NCI-H2081 treated with DMSO at 0.1 percent for 48 hours (cell line): ENCODE measurements around the gene PLXNA2.

ENCODE experiments used
- DNase-seq: peaks from one replicate; lab custom pipeline; 2025; lab: John Stamatoyannopoulos, UW

The PLXNA2 gene

DNA sequence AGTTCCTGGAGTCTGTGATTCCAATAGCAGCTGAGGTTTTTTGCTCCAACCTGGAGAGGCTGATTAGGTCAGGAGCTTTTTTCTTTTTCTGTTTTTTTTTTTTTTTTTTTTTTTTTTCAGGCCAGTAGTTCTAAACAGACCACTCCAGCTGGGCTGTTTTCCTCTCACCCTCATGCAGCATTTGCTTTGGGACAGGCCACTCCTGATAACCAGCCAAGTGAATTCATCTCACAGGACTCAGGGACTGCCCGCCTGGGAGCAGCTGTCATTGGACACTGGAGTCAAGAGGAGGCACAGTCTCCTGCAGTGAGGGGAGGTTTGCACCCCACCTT is 22.9 kb downstream of the PLXNA2 start:
- no peak for DNase-seq

DNA sequence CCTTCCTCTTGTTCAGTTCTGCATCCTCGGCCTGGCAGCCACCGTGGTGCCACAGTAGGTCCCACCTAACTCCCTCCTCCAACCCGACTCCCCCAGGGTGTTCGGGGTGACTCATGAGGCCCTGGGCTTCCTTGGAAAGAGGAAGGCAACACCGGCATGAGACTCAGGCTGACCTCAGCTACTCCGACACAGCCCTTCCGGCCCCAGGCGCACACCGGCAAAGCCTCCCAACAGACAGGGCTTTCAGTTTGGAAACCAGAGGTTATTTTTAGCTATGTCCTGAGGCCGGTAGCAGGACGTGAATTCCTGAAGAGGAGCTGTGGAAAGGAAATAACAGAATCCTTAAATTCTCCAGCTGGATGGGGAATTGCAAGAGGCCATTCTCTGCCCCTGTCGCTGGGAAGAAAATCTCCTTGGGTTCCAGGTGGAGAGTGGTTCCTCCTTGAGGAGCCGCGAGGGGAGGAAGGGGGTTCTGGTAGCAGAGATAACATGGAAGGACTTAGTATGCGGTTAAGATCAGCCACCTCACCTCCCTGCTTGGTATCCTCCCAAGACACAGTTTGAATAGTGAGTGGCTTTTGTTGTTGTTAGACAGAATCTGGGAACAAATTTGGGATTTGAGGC is 24.4 kb downstream of the PLXNA2 start:
- no peak for DNase-seq

- no peak for DNase-seq
These were observed 25.0 kb downstream of the PLXNA2 start for GRCh38 chr1:208219098-208219658.

DNA sequence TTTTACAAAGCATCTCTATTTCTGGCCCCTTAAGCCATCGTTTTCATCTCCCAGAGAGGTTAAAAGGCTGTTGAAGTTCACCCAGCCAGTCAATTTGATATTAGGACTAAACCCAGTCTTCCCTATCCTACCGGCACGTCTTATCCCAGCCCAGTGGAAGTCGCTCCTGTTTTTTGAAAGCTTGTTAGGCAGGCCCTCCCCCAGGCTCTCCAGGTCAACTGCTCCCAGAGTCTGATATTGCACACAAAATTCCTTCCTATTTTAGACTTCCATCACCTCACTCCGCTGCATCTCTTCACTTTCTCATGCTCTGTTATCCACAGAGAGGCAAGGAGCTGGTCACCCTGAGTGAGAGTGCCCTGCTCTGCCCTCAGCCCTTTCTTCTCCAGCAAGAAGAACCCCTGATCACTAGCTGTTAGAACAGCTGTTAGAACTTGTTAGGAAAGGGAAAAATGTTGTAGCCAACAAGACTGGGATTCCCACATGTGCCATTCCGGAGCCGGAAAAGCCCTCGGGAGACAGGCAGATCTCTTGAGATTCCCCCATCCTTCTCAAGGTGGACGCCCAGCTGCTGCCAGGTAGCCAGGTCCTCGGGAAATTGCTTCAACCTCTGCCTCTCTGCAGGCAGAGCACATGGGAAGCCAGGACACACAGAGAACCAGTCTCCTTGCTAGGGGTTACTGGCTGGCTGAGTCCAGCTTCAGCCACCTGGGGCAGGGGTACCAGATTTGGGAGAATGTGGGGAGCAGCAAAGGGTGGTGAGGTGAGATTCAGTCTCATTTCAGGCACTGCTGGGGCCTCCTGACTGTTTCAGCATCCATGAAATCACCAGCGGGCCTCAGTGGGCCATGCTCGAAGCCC is 25.7 kb downstream of the PLXNA2 start:
- DNase-seq = no peak

GRCh38 chr1:208217781-208218180 is 26.4 kb downstream of the PLXNA2 start:
- DNase-seq = no peak

DNA sequence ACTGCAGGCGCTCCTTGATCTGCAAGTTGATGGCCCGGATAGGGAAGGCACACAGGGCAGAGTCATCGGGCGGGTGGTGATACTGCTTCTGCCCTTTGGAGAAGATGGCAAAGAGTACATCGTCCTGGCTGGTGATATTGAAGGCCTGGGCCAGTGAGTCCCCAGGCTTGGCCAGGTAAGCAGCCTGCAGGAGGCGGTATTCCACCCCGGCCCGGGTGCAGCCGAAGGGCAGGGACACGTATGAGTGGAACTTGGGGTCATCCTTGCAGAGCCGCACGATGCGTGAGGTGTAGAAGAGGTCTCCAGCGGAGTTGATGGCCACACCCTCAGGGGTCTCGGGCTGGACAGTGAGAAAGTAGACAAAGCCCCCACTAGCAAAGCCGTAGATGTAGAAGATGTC is 27.4 kb downstream of the PLXNA2 start:
- no peak for DNase-seq

GRCh38 chr1:208216062-208216461 is 28.1 kb downstream of the PLXNA2 start:
- no peak for DNase-seq

DNA sequence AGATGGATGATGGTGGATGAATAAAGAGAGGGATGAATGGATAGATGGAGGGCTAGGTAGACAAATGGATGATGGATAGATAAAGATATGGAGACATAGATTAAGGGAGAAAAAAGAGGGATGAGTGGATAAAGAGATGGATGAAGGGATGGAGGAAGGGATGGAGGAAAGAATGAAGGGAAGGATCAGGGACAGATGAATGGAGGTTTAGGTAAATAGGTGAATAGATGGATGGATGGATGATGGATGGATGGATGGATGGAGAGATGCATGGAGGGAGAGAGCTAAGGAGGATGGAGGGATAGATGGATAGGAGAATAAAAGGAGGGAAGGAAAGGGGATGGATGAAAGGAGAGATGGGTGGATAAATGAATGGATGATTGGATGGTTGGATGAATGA is 28.8 kb downstream of the PLXNA2 start:
- no peak for DNase-seq

DNA sequence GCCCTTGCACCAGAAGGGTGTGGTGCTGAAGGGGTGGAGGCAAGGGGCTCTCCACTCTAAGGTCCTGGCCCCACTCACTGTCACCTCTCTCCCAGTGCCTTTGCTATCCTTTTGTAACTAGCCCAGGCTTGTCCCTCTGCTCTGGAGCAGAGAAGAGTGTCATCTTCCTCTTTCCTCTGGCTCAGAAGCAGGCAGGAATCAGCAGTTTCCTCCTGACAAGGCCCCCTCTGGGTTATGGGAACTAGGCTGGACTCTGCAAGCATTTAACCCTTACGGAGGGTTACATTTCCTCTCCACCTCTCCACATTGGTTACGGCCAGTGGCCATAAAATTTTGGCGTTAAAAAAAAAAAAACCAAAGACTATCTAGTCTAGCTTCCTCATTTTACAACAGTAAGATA is 30.4 kb downstream of the PLXNA2 start:
- no peak for DNase-seq

DNA sequence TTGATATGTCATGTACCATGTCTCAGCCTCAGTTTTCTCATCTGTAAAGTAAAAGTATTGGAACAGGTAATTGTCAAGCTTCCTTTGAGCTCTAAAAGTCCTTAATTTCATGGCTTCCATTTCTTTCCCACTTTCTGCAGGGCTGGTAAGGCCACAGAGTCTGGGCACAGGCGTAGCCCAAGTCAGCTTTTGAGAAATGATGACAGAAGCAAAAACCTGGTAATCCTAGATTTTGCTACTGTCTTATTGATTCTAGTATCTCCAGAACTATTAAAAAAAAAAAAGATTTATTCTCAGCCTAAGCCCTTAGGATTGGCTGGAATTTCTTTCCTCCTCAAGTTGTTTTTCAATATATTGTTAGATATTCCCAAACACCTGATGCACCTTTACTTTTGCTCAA is 31.3 kb downstream of the PLXNA2 start:
- no peak for DNase-seq

DNA sequence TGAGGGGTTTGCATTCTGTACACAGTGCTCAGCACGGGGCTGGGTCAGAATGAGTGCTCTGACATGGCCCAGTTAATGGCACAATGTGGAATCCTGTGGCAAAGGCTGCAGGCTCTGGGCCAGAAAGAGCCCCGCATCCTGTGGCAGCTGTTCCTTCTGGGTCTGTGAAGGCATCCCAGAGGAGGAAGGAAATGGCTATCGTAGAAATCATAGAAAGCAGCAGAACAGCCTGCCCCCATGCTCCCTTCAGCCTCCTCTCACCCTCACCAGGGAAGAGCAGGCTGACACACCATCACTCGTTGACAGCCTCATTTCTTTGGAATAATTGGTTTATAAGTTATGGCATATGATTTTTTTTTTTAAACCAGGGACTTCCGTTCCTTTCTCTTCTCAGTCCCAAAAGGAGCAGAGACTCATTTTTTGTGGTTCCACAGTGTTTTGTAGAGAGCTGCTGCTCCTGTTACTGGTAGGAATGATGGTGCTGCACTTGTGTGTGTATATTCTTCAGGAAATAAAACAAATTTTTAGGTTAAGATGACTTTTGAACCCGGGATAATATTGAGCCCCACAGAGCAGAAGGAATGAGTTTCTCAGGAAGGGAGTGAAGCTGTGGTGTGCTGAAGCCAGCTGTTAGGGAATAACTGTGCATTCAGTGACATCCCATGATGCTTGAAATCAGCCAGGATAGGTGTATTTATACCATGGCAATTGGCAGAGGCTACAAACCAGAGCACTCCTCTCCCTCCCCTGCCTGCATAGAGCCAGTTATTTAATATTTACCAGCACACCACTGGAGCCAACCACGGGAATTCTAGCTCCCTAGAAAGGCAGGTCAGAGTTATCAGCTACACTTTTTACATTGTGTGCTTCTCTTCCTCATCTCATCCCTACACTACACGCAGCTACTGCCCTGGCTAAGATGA is 32.0 kb downstream of the PLXNA2 start:
- DNase-seq = no peak

GRCh38 chr1:208209896-208210589 is 34.1 kb downstream of the PLXNA2 start:
- no peak for DNase-seq

DNA sequence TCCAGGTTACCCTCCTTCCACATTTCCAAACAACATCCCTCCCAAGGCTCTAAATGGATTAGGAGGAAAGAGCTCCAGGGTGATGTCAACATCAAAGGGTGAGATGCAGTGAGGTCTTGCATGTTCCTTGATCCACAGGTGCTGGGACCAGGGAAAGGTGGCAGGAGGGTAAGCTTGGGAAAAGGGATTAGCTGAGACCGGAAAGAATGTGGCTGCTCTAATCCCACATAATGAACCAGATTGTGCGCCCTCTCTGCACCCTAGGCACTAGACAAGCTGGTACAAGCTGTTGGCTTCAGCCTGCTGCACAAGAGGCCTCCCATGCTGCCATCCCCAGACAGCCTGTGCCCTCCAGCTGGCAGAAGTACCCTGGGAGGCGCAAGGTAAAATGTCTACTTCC is 34.9 kb downstream of the PLXNA2 start:
- DNase-seq = no peak

GRCh38 chr1:208208132-208208487 is 36.1 kb downstream of the PLXNA2 start:
- no peak for DNase-seq

GRCh38 chr1:208207388-208208131 is 36.6 kb downstream of the PLXNA2 start:
- no peak for DNase-seq

GRCh38 chr1:208206092-208206698 is 38.0 kb downstream of the PLXNA2 start:
- DNase-seq = no peak

DNA sequence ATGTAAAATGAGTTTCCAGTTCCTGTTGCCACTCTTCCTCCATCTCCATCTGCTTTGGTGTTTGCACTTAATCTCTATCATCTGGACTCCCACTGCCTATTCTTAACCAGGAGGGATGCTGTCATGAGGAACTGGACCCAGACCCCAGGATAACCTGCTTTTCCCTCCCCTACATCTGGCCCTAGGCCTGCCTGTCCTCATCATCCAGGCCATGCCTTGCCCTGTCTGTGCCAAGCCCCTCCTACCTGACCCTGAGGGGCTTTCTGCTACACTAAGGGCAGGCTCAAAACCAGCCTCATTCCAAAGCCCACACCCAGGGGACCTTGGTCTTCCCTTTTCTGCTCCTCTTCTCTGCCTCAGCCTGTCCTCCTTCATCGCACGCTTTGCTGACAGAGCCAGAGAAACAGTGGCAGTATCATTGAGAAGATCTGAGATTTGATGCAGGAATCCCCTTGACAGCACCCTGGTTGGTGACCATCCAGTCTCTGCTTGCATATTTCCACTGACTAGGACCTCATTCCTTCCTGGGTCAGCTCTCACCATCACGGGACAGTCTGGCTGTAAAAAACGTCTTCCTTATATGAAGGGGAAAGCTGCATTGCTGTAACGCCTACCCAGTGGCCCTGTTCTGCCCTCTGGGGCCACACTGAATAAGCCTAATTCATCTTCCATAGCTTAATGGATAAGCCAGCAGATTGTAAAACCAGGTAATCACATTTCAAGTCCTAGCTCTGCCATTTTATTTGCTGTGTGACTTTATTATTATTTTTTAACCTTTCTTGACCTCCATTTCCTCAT is 38.8 kb downstream of the PLXNA2 start:
- DNase-seq = no peak

DNA sequence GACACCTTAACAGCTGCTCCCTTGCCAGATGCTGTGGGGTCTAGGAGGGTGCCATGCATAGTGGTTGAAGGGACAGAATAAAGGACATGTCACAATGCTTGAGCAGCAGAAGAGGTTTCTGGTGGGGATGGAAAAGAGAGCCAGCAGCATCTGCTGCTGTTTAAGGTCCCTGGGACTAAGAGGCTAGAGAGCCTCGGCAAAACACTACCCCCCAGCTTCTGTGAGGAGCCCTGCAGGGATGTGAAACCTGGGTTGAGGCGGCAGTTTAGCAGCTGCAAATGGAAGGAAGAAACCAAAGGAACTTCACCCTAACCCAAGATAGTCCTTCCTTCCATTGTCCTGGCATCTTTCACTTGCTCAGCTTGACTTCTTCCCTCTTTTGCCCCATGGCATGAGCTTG is 39.4 kb downstream of the PLXNA2 start:
- DNase-seq = no peak

DNA sequence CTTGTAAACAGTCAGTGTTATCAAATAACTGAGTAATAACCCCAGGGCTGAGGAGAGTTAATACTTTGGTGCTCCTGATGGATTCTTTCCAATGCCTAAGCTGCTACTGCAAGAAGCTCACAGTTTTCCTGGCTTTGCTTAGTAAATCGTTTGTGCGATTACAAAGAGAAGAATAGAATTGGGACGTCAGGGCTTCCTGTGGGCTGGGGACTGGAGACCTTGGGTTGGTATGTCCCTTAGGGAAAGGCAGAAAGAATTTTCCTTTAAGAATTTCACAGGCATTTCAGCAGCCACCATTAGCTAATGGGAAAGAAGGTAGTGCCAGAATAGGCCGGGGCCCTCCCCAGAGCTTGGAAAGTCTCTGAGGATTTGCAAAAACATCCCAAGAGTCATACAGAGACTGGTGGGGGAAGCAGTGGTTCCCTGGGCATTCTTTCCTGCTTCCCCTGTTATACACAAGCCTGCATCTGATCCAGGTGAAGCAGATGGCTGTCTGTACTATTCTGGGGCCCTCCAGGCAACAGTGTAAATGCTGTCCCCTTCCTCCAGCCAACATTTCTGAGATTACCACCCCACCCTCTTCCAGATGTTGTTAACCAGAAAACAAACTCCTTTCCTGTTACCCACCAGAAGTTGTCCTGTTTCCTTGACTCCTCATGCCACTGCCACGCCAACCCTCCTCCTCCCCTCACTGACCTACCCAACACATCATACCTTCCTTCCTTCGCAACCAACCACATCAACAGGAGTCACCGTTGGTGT is 40.2 kb downstream of the PLXNA2 start:
- DNase-seq = no peak
